GM08714 (cell line): Measurements from ENCODE around the gene PFN3.

Experiments used
- H3K4me3 ChIP-seq: fragments of 200-500 bp; sonication (Bioruptor generic); 2 replicates; pipeline ENCODE4 v1.5.1; 2014; ENCODE audit warnings: mild to moderate bottlenecking, low read length, inconsistent platforms
- ZNF274 ChIP-seq: IDR thresholded peaks from 2 replicates; pipeline ENCODE4 v1.6.1; 2012; ENCODE audit warnings: mild to moderate bottlenecking, low read depth, low read length

PFN3 gene

GRCh38 chr5:177399997-177400868 lies at the start of gene PFN3:
TSS of gene PFN3 (minus strand) at chr5:177400661. CDS start at chr5:177400576, 85 bp downstream.
- H3K4me3 ChIP-seq: no peak within 1 kb of the TSS
- TF ChIP-seq ZNF274: no peak

DNA sequence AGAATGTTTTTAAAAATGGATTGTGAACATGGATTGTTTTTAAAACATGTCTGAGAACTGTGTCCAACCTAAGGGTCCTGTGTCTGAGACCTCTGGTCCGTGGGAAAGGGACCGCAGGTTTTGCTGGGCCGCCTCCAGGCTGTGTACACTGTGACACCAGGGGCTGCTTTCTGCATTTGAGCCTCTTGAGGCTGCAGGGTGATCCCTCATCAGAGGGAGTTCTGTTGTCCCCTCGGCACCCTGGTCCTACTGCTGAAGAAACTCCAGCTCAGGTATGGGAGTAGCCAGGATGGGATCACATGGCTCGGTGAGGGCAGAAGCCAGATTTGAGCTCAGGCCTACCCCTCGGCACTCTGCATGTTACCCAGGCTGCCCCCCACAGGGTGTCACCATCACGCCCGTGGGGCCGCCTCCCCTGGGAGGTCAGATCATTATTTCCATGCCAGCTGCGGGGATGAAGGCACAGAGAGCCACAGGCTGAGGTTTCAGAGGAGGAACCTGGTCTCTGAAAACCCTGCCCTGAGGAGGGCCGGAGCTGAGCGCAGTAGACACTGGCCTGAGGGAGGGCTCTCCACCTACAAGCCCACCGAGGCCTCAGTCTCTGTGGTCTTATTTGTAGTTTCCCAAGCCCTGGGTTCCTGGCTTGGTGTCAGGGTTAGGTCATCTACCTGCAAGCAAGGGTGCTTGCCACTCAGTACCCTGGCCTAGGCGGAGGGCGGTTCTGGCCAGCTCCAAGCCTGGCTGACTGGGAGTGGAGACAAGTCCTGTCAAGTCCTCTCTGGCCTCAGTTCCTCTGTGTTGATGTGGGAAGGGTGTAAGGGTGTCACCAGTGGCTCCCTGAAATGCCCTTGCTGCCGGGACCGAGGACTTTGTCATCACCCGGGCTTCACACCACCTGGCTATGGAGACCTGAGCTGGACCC lies 48.9 kb upstream of the PFN3 start:
- no peak overlapping the region for H3K4me3 ChIP-seq
- TF ChIP-seq ZNF274: no peak

DNA sequence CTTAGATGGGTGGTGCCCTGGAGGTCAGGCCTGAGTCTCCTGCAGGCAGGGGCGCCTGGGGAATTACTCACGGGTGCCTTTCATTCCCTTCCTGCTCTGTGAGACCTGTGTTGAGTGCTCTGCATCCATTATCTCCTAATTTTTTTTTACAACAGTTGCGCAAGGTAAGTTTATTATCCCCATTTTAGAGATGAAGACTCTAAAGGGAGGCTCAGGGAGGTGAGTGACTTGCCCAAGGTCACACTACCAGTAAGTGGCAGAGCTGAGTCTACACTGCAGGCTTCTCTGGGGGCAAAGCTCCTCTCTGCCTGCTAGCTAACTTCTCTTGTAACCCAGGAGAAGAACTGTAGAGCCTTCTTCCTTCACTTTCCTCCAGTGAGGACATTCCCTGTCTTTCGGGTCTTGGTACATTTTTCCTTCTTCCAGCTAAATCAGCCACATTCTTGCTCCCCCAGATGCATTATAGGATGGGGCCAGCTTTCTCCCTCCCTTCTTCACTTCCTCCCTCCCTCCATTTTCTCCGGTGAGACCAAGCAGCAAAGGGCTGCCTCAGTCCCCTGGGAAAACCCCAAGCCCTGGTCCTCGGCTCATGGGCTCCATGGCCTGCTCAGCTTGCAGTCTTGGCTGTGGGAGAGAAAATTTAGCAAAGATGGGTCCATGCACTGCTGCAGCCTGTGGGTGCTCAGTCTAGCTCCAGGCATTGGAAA lies 47.9 kb upstream of the PFN3 start:
- TF ChIP-seq ZNF274: no peak
- H3K4me3 ChIP-seq: no peak overlapping the region; the same call in 1 of the 2 replicates

GRCh38 chr5:177447611-177448243 lies 47.3 kb upstream of the PFN3 start:
- no peak for TF ChIP-seq ZNF274
- peak overlapping the region; percentile 6; the same call in 1 of the 2 replicates for H3K4me3 ChIP-seq

DNA sequence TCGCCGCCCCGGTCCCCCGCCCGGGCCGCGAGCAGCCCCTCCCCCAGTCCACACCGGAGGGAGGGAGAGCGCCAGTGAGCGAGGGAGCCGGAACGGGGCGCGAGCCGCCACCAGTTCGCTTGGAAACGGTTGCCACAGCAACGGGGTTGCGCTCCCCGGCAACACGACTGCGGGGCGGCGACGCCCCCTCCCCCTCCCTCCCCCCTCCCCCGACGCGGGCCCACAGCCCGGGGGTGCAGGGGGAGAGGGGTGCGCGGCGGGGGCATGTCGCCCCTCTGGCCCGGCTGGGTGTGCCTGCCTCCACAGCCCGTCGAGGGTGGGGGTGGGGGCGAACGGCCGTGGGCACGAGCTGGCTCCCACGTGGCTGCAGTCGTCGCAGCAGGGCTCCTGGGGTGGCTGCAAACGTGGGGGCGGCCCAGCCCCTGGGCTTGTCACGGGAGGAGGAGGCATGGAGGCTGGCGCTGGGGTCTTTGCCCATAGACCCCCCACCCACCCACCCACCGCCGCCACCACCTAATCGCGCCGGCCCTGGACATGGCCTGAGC lies 46.7 kb upstream of the PFN3 start:
- H3K4me3 ChIP-seq: peak overlapping the region; percentile 69; the same call in 1 of the 2 replicates
- TF ChIP-seq ZNF274: no peak

- no peak for TF ChIP-seq ZNF274
- peak within 1 kb of the TSS; percentile 69; the same call in 1 of the 2 replicates for H3K4me3 ChIP-seq
Observed at GRCh38 chr5:177446200-177447065, 46.0 kb upstream of the PFN3 start, which contains the start of gene PRR7. TSS of gene PRR7 (plus strand) at chr5:177446814. CDS start at chr5:177455068, 8,254 bp downstream.

GRCh38 chr5:177445917-177446199 lies 45.4 kb upstream of the PFN3 start:
- peak overlapping the region; percentile 69; the same call in 1 of the 2 replicates for H3K4me3 ChIP-seq
- no peak for TF ChIP-seq ZNF274

- TF ChIP-seq ZNF274: no peak
- no peak overlapping the region; the same call in 1 of the 2 replicates for H3K4me3 ChIP-seq
Observed at GRCh38 chr5:177445052-177445916, 44.8 kb upstream of the PFN3 start.

GRCh38 chr5:177444106-177445051 lies 43.9 kb upstream of the PFN3 start:
- TF ChIP-seq ZNF274: no peak
- H3K4me3 ChIP-seq: no peak overlapping the region

- TF ChIP-seq ZNF274: no peak
- no peak overlapping the region for H3K4me3 ChIP-seq
Observed at GRCh38 chr5:177443144-177443983, 42.9 kb upstream of the PFN3 start.
